Activated T-cell treated with anti-CD3 and anti-CD28 coated beads, Interleukin-2, amount 50 U/mL, for 24 hours (primary cell): ENCODE data around the gene RNF224.

Experiments
- DNase-seq: peaks from one replicate; pipeline ENCODE4 v3.0.0-alpha.2; 2020
- H3K27ac Mint-ChIP-seq: 2 replicates; pipeline ENCODE4 v1.8.0; 2020; ENCODE audit warnings: mild to moderate bottlenecking, mixed read lengths
- H3K27me3 Mint-ChIP-seq: 2 replicates; pipeline ENCODE4 v1.8.0; 2020; ENCODE audit warnings: mixed read lengths
- H3K36me3 Mint-ChIP-seq: 2 replicates; pipeline ENCODE4 v1.8.0; 2020; ENCODE audit warnings: low read depth, mixed read lengths
- H3K4me1 Mint-ChIP-seq: 2 replicates; pipeline ENCODE4 v1.8.0; 2020; ENCODE audit warnings: low read depth, mixed read lengths
- H3K4me3 Mint-ChIP-seq: 2 replicates; pipeline ENCODE4 v1.8.0; 2020; ENCODE audit warnings: mild to moderate bottlenecking, moderate library complexity, mixed read lengths
- H3K9me3 Mint-ChIP-seq: 2 replicates; pipeline ENCODE4 v1.8.0; 2020; ENCODE audit warnings: mixed read lengths

RNF224 gene

GRCh38 chr9:137243626-137244485, 16.6 kb downstream of the RNF224 start:
- no peaks in the 10 kb centered on the region for H3K9me3 Mint-ChIP-seq
- peak overlapping the region; percentile 85 for H3K4me3 Mint-ChIP-seq
- H3K27ac Mint-ChIP-seq, result peak overlapping the region; percentile 96
- peaks cover 29% of the 10 kb centered on the region for H3K4me1 Mint-ChIP-seq
- DNase-seq, result no peak
- peaks cover 34% of the 10 kb centered on the region for H3K36me3 Mint-ChIP-seq
- H3K27me3 Mint-ChIP-seq, result peaks cover 2% of the 10 kb centered on the region

GRCh38 chr9:137244486-137245449, 17.5 kb downstream of the RNF224 start:
- peaks cover 23% of the 10 kb centered on the region for H3K4me1 Mint-ChIP-seq
- peaks cover 2% of the 10 kb centered on the region for H3K27me3 Mint-ChIP-seq
- H3K4me3 Mint-ChIP-seq, result peak overlapping the region; percentile 85
- H3K27ac Mint-ChIP-seq, result peak overlapping the region; percentile 73
- no peak for DNase-seq
- no peaks in the 10 kb centered on the region for H3K9me3 Mint-ChIP-seq
- peaks cover 30% of the 10 kb centered on the region for H3K36me3 Mint-ChIP-seq

DNA sequence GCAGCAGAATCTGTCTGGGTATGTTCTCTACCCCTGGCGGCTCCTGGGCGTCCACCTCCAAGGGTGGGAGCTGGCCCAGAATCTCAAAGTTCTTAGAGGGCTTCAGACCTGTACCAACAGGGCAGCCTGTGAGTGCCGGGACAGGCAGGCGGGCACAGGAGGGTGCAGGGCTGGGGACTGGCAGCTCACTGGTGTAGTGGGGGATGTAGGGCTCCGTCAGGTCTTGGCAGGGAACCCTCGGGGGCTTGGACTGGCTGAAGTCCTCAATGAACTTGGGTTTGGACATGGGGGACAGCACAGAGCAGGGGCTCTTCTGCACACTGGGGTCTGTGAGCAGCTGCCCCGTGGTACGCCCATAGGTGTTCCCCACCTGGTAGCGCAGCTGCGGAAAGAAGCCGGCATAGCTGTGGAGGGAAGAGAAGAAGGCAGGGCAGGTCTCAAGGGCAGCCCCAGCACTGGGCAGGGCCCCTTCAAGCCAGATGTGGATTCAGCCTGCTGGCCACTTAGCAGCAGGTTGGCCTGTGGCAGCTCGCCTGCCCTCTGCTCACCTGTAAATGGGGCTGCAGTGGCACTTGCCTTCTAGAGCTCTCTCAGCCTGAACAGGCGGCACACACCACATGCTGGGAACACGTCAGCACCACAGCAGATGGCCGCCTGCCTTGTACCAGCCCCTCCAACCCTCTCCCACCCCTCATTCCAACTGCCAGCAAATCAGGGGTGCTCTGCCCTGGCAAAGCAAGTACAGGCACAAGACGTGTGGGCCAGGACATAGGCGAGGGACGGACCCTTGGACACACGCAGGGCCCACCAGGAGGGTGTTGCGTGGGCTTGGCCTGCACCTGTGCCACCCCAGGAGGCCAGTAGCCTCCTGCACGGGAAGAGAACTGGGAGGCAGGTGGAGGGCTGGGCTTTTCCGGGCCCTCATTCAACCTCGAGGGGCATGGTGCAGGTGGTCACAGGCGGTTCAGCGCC, 18.4 kb downstream of the RNF224 start:
- Mint-ChIP-seq H3K4me1 (peaks cover 21% of the 10 kb centered on the region), H3K9me3 (no peaks in the 10 kb centered on the region), H3K4me3 (peak overlapping the region; percentile 36), H3K27me3 (peaks cover 2% of the 10 kb centered on the region), H3K36me3 (peaks cover 30% of the 10 kb centered on the region), H3K27ac (peak overlapping the region; percentile 73)
- no peak for DNase-seq

DNA sequence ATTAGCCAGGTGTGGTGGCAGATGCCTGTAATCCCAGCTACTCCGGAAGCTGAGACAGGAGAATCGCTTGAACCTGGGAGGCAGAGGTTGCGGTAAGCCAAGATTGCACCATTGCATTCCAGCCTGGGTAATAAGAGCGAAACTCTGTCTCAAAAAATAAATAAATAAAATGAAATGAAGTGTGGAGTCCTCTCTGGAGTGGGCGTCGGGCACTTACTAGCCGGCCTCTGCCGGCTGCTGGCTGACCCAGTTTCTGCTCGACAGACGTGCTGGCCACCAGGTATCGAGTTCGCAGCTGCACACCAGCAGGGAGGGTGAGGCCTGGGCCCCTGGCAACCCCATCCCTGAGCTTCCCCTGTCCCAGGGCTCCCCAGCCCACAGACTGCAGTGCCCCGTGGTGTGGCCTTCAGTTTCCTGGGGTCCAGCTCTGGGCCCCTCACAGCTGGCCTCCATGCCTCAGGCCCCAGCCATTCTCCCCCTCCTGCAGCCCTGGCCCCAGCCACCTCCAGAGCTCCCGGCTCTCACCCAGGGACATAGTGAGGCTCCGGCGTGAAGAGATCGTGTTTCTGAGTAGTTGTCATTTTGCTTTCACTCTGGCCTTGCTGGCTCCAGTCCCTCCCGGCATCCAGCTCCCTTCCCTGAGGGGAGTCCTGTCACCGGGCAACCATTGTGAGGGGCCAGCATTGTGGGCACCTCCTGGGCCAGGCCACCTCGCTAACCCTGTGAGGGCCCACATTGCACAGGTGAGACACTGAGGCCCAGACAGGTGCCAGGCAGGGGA, 20.0 kb downstream of the RNF224 start:
- no peak for DNase-seq
- H3K27ac Mint-ChIP-seq, result peak overlapping the region; percentile 33
- H3K4me1 Mint-ChIP-seq, result peaks cover 14% of the 10 kb centered on the region
- H3K9me3 Mint-ChIP-seq, result no peaks in the 10 kb centered on the region
- no peaks in the 10 kb centered on the region for H3K27me3 Mint-ChIP-seq
- H3K36me3 Mint-ChIP-seq, result peaks cover 21% of the 10 kb centered on the region
- H3K4me3 Mint-ChIP-seq, result no peak overlapping the region

DNA sequence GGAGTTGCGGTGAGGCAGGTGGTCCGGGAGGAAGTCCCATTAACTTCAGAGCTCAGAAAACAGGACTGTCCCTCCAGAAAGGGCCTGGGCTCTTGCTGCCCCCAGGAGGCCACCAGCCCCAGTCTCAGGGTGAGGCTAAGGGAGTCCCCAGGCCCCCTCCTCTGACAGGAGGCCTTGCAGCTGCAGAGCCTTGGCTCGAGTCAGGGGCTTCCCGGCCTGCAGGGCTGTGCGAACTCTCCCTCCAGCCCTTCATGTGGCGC, 20.5 kb downstream of the RNF224 start:
- no peaks in the 10 kb centered on the region for H3K9me3 Mint-ChIP-seq
- no peaks in the 10 kb centered on the region for H3K27me3 Mint-ChIP-seq
- peaks cover 9% of the 10 kb centered on the region for H3K4me1 Mint-ChIP-seq
- DNase-seq, result no peak
- no peak overlapping the region for H3K27ac Mint-ChIP-seq
- H3K4me3 Mint-ChIP-seq, result no peak overlapping the region
- peaks cover 15% of the 10 kb centered on the region for H3K36me3 Mint-ChIP-seq

DNA sequence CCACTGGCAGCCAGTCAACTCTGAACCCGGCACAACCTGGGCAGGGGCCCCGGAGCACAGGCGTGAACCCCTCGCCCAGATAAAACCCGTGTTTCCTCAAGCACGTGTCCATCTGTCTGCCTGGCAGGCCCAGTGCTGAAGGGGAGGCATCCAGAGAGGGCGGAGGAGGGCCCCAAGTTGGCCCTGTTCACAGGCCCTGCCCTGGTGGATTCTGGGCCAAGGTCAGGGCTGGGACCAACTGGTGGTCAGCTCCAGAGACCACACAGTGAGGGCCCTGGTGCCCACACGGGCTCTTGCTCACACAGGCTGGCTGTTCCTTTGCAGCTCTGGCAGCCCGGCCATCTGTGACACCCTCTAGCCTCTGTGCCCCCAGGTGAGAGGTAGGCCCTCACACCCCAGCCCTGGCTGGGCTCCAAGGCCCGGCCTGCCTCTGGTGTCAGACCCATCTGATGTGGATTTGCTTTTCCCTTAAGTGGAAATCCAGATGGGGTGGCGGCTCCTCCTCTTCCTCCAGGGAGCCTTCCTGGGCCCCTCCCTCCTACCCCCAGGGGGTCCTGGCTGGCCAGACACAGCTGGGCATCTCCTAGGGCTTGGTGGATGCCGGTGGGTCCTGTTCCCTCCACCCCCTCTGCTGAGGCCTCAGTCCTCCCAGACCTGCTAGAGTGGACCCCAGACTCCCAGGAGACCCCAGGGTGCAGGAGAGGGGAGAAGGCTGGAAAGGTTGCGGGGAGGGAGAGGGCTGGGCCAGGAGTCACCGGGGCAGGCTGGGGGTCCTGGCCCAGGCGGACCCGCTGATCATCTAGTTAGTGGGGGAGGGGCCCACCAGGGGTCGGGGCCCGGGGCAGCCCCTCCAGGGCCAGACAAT, 23.3 kb downstream of the RNF224 start:
- Mint-ChIP-seq H3K4me1 (peaks cover 8% of the 10 kb centered on the region), H3K27ac (no peak overlapping the region), H3K36me3 (peaks cover under 1% of the 10 kb centered on the region), H3K4me3 (no peak overlapping the region), H3K9me3 (no peaks in the 10 kb centered on the region), H3K27me3 (no peaks in the 10 kb centered on the region)
- no peak for DNase-seq

DNA sequence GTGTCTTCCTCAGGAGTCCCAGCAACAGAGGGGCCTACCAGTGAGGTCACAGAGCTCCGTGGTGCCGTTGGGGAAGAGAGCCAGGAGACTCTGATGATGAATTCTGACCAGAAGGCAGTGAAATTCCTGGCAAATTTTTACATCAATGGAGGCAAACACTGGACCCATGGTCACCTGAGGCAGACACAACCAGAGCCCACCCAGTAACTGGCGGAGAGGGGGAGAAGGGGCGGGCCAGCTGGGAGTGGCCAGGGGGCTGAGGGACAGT, 23.8 kb downstream of the RNF224 start, which contains the start of gene STPG3:
Gene STPG3 (plus strand): TSS at position 93 of the 268 bp plus-strand sequence. CDS start 1 bp downstream, at position 94.
- Mint-ChIP-seq H3K27me3 (no peaks in the 10 kb centered on the region), H3K27ac (no peak within 1 kb of the TSS), H3K36me3 (peaks cover 5% of the 10 kb centered on the region), H3K9me3 (no peaks in the 10 kb centered on the region), H3K4me3 (no peak within 1 kb of the TSS), H3K4me1 (peaks cover 12% of the 10 kb centered on the region)
- no peak for DNase-seq

DNA sequence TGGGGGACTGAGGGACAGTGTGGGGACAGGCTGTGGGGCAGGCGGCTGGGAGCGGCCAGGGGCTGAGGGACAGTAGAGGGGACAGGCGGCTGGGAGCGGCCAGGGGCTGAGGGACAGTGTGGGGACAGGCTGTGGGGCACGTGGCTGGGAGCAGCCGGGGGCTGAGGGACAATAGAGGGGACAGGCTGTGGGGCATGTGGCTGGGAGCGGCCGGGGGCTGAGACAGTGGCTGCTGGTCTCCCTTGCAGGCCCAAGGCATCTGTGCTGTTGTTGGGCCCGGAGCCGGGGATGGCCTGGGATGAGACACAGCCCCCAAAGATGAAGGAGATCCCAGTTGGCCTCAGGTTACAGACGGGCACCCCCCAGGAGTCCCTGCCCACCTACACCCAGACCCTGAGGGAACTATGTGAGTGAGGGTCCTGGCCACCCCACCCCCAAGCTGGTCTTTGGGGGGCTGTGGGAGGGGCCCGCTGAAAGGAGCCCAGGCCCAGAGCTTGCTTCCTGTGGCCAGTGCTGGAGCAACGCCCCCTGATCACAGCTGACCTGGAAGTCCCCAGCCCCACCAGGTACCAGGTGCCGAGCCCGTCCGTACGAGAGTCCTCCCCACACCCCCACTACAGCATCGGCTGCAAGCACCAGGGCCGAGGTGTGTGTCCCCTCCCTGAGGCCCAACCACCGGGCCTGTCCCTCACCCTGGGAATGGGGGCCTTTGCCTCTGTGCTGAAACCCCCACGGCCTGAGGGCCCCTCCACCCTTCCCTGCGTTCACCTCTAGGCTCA, 24.4 kb downstream of the RNF224 start:
- no peaks in the 10 kb centered on the region for H3K9me3 Mint-ChIP-seq
- H3K27me3 Mint-ChIP-seq, result no peaks in the 10 kb centered on the region
- peaks cover 11% of the 10 kb centered on the region for H3K36me3 Mint-ChIP-seq
- H3K4me3 Mint-ChIP-seq, result no peak overlapping the region
- peaks cover 18% of the 10 kb centered on the region for H3K4me1 Mint-ChIP-seq
- no peak for DNase-seq
- H3K27ac Mint-ChIP-seq, result no peak overlapping the region

DNA sequence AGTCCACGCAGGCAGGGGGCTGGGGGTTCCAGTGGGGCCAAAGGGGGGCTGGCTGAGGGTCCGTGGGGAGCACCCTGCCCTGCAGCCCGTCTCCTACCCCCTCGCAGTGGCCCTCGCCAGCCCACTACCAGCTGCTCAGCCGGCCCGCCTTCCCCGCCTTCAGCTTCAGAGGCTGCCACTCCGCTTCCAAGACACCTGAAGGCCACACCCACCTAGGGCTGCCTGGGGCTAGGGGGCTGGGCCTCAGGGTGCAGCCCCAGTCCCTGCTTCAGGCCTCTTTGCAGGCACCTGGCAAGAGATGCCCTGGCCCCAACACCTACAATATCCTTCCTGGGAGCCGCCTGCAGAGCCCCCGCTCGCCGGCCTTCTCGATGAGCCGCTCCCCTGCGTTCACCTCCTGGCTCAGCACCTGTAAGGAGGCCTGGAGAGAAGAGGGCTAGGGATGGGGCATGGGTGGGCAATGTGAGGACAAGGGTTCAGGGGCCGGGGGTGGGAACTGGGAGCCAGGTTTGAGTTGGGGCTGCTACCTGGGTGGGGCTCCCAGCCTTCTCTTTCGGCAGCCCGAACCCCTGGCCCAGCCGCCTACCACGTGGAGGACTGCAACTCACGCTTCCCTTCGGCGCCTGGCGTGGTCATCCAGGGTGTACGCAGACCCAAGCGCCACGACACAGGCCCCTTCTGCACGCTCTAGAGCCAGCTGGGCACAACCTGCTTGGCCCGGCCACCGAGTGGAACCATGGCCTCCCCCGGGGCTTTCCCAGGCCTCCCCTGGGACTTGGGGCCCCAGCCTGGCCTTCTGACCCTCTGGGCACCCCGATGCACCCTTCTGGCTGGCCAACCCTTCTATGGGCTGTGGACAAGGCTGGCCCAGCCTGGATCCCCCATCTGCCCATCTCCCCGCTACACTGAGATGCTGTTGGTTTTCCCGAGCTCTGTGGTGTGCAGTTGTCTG, 25.5 kb downstream of the RNF224 start:
- H3K36me3 Mint-ChIP-seq, result peaks cover 16% of the 10 kb centered on the region
- H3K4me1 Mint-ChIP-seq, result peaks cover 23% of the 10 kb centered on the region
- H3K27me3 Mint-ChIP-seq, result no peaks in the 10 kb centered on the region
- H3K9me3 Mint-ChIP-seq, result no peaks in the 10 kb centered on the region
- H3K4me3 Mint-ChIP-seq, result no peak overlapping the region
- no peak overlapping the region for H3K27ac Mint-ChIP-seq
- no peak for DNase-seq

- peak overlapping the region; percentile 86 for H3K27ac Mint-ChIP-seq
- DNase-seq, result no peak
- peaks cover 23% of the 10 kb centered on the region for H3K4me1 Mint-ChIP-seq
- peak overlapping the region; percentile 91 for H3K4me3 Mint-ChIP-seq
- H3K36me3 Mint-ChIP-seq, result peaks cover 27% of the 10 kb centered on the region
- H3K27me3 Mint-ChIP-seq, result no peaks in the 10 kb centered on the region
- H3K9me3 Mint-ChIP-seq, result no peaks in the 10 kb centered on the region
Measured at GRCh38 chr9:137253717-137254623, 26.7 kb downstream of the RNF224 start.
